Activated CD4-positive, alpha-beta T cell treated with anti-CD3 and anti-CD28 coated beads, Interleukin-2, amount 10 ng/mL, durations not matched to agents 24 days and 14 days (primary cell): ENCODE results near the gene TNXB. TPM values are rescaled to one million over a fixed set of nuclear protein-coding genes. Genes with fewer than 3 reads are reported as not detected.
"Not testable (repeated sequence)": the region's sequence is repeated elsewhere in the genome, so short reads cannot be mapped to it uniquely, and the experiment has no call there.

Source experiments
- DNase-seq: peaks from one replicate; pipeline ENCODE4 v3.0.0; 2022
- H3K27ac Mint-ChIP-seq: one replicate; pipeline ENCODE4 v1.8.0; 2022; ENCODE audit warnings: mild to moderate bottlenecking, mixed read lengths
- H3K27me3 Mint-ChIP-seq: one replicate; pipeline ENCODE4 v1.8.0; 2022; ENCODE audit warnings: mixed read lengths
- H3K36me3 Mint-ChIP-seq: one replicate; pipeline ENCODE4 v1.8.0; 2022; ENCODE audit warnings: low read depth, mild to moderate bottlenecking, mixed read lengths
- H3K4me1 Mint-ChIP-seq: one replicate; pipeline ENCODE4 v1.8.0; 2021; ENCODE audit warnings: mixed read lengths
- H3K4me3 Mint-ChIP-seq: one replicate; pipeline ENCODE4 v1.8.0; 2022; ENCODE audit warnings: mild to moderate bottlenecking, moderate library complexity, mixed read lengths
- H3K9me3 Mint-ChIP-seq: one replicate; pipeline ENCODE4 v1.8.0; 2021; ENCODE audit warnings: mixed read lengths
- intact Hi-C: fragments of 100-400 bp; cut with micrococcal nuclease; formaldehyde crosslinking; loops from one replicate; pipeline ENCODE4 v1.15.1; 2023
- total RNA-seq: library from RNA; stranded (reverse); gene quantifications from 2 replicates; pipeline ENCODE4 v1.2.3, GENCODE V29; 2022

Gene TNXB
- total RNA-seq, 1 donor from 2014 or later: 3.3 TPM

- H3K4me1 Mint-ChIP-seq: no peaks in the 10 kb centered on the region
- DNase-seq: no peak
- no peak overlapping the region for H3K27ac Mint-ChIP-seq
- H3K36me3 Mint-ChIP-seq: peaks cover 21% of the 10 kb centered on the region
- H3K27me3 Mint-ChIP-seq: peaks cover 16% of the 10 kb centered on the region
- intact Hi-C loops: no loop called here
- no peak overlapping the region for H3K4me3 Mint-ChIP-seq
- no peaks in the 10 kb centered on the region for H3K9me3 Mint-ChIP-seq
Observed at GRCh38 chr6:32111424-32112066, 2.4 kb upstream of the TNXB start.

- no peaks in the 10 kb centered on the region for H3K4me1 Mint-ChIP-seq
- H3K36me3 Mint-ChIP-seq: peaks cover 15% of the 10 kb centered on the region
- no peak for DNase-seq
- no peaks in the 10 kb centered on the region for H3K9me3 Mint-ChIP-seq
- intact Hi-C loops: no loop called here
- H3K27ac Mint-ChIP-seq: no peak overlapping the region
- peaks cover 16% of the 10 kb centered on the region for H3K27me3 Mint-ChIP-seq
- no peak overlapping the region for H3K4me3 Mint-ChIP-seq
Observed at GRCh38 chr6:32110632-32111031, 1.5 kb upstream of the TNXB start.

- H3K27ac Mint-ChIP-seq: no peak overlapping the region
Observed at GRCh38 chr6:32109765-32110160, 625 bp upstream of the TNXB start.

GRCh38 chr6:32108727-32109113 is 418 bp downstream of the TNXB start:
- H3K27me3 Mint-ChIP-seq: peaks cover 19% of the 10 kb centered on the region
- no peaks in the 10 kb centered on the region for H3K4me1 Mint-ChIP-seq
- H3K36me3 Mint-ChIP-seq: peaks cover 6% of the 10 kb centered on the region
- intact Hi-C loops: no loop called here
- no peaks in the 10 kb centered on the region for H3K9me3 Mint-ChIP-seq
- no peak overlapping the region for H3K27ac Mint-ChIP-seq
- no peak for DNase-seq
- H3K4me3 Mint-ChIP-seq: no peak overlapping the region

More at GRCh38 chr6:32109765-32110160, 625 bp upstream of the TNXB start:
- Mint-ChIP-seq H3K36me3 (peaks cover 8% of the 10 kb centered on the region), H3K27me3 (peaks cover 16% of the 10 kb centered on the region), H3K4me1 (no peaks in the 10 kb centered on the region), H3K4me3 (no peak overlapping the region), H3K9me3 (no peaks in the 10 kb centered on the region)
- intact Hi-C loops: no loop called here
- no peak for DNase-seq

GRCh38 chr6:32108094-32108627 is 977 bp downstream of the TNXB start:
- Mint-ChIP-seq H3K27ac (no peak overlapping the region), H3K4me3 (no peak overlapping the region), H3K27me3 (peaks cover 19% of the 10 kb centered on the region), H3K4me1 (no peaks in the 10 kb centered on the region), H3K36me3 (peaks cover 3% of the 10 kb centered on the region), H3K9me3 (no peaks in the 10 kb centered on the region)
- intact Hi-C loops: no loop called here
- DNase-seq: no peak

- Mint-ChIP-seq H3K4me1 (no peaks in the 10 kb centered on the region), H3K9me3 (no peaks in the 10 kb centered on the region), H3K27me3 (peaks cover 20% of the 10 kb centered on the region), H3K4me3 (no peak overlapping the region), H3K27ac (no peak overlapping the region), H3K36me3 (peaks cover 3% of the 10 kb centered on the region)
- intact Hi-C loops: no loop called here
- no peak for DNase-seq
Observed at GRCh38 chr6:32107406-32107805, 1.7 kb downstream of the TNXB start.

- Mint-ChIP-seq H3K27ac (no peak overlapping the region), H3K27me3 (peaks cover 21% of the 10 kb centered on the region), H3K9me3 (no peaks in the 10 kb centered on the region), H3K4me1 (no peaks in the 10 kb centered on the region), H3K4me3 (no peak overlapping the region), H3K36me3 (no peaks in the 10 kb centered on the region)
- DNase-seq: no peak
- intact Hi-C loops: no loop called here
Observed at GRCh38 chr6:32105433-32105832, 3.7 kb downstream of the TNXB start.

- peaks cover 22% of the 10 kb centered on the region for H3K27me3 Mint-ChIP-seq
- H3K36me3 Mint-ChIP-seq: no peaks in the 10 kb centered on the region
- intact Hi-C loops: no loop called here
- H3K27ac Mint-ChIP-seq: no peak overlapping the region
- DNase-seq: no peak
- H3K4me3 Mint-ChIP-seq: no peak overlapping the region
- H3K4me1 Mint-ChIP-seq: no peaks in the 10 kb centered on the region
- no peaks in the 10 kb centered on the region for H3K9me3 Mint-ChIP-seq
Observed at GRCh38 chr6:32102255-32102654, 6.9 kb downstream of the TNXB start.

- intact Hi-C loops, DNase-seq, H3K9me3 Mint-ChIP-seq, H3K27ac Mint-ChIP-seq, H3K36me3 Mint-ChIP-seq, H3K4me1 Mint-ChIP-seq, H3K4me3 Mint-ChIP-seq: not testable (repeated sequence)
- H3K27me3 Mint-ChIP-seq: peaks cover 31% of the 10 kb centered on the region
Observed at GRCh38 chr6:32100251-32100650, 8.9 kb downstream of the TNXB start.

GRCh38 chr6:32097364-32097763 is 11.8 kb downstream of the TNXB start:
- DNase-seq: no peak
- Mint-ChIP-seq H3K27me3 (peaks cover 47% of the 10 kb centered on the region), H3K4me1 (no peaks in the 10 kb centered on the region), H3K36me3 (no peaks in the 10 kb centered on the region), H3K9me3 (no peaks in the 10 kb centered on the region), H3K27ac (no peak overlapping the region), H3K4me3 (no peak overlapping the region)
- intact Hi-C loops: no loop called here

GRCh38 chr6:32096394-32097258 is 12.5 kb downstream of the TNXB start:
- intact Hi-C loops: no loop called here
- Mint-ChIP-seq H3K4me3 (no peak overlapping the region), H3K9me3 (no peaks in the 10 kb centered on the region), H3K27ac (no peak overlapping the region), H3K4me1 (no peaks in the 10 kb centered on the region), H3K27me3 (peaks cover 53% of the 10 kb centered on the region), H3K36me3 (no peaks in the 10 kb centered on the region)
- no peak for DNase-seq

- Mint-ChIP-seq H3K4me1 (no peaks in the 10 kb centered on the region), H3K9me3 (no peaks in the 10 kb centered on the region), H3K4me3 (no peak overlapping the region), H3K36me3 (no peaks in the 10 kb centered on the region), H3K27me3 (peaks cover 53% of the 10 kb centered on the region), H3K27ac (no peak overlapping the region)
- no peak for DNase-seq
- intact Hi-C loops: no loop called here
Observed at GRCh38 chr6:32096087-32096393, 13.1 kb downstream of the TNXB start.

GRCh38 chr6:32095338-32096086 is 13.6 kb downstream of the TNXB start:
- no peaks in the 10 kb centered on the region for H3K9me3 Mint-ChIP-seq
- peaks cover 58% of the 10 kb centered on the region for H3K27me3 Mint-ChIP-seq
- DNase-seq: no peak
- no peaks in the 10 kb centered on the region for H3K36me3 Mint-ChIP-seq
- H3K27ac Mint-ChIP-seq: no peak overlapping the region
- intact Hi-C loops: no loop called here
- no peak overlapping the region for H3K4me3 Mint-ChIP-seq
- no peaks in the 10 kb centered on the region for H3K4me1 Mint-ChIP-seq
